HepG2 (cell line): Measurements from ENCODE around the gene INO80B. TPM values are rescaled to one million over a fixed set of nuclear protein-coding genes. Genes with fewer than 3 reads are reported as not detected.

Experiments used
- AKNA ChIP-seq: sonication (generic); formaldehyde crosslinking; IDR thresholded peaks from 2 replicates; pipeline ENCODE4 v1.4.0; 2020; ENCODE audit warnings: missing genetic modification reagents, borderline replicate concordance
- BHLHE40 ChIP-seq: IDR thresholded peaks from 2 replicates; pipeline ENCODE4 v1.6.1; 2011; ENCODE audit warnings: low read length, improper control_type of control experiment
- CHD4 ChIP-seq: fragments of 200-600 bp; sonication (generic); IDR thresholded peaks from 2 replicates; pipeline ENCODE4 v1.7.0; 2017; ENCODE audit warnings: mild to moderate bottlenecking, low read length, borderline replicate concordance
- EZH2 ChIP-seq: conservative IDR thresholded peaks from 2 replicates; pipeline ENCODE4 v1.6.1; 2012; ENCODE audit warnings: mild to moderate bottlenecking, low read depth, low read length, moderate library complexity
- GLI4 ChIP-seq: sonication (generic); formaldehyde crosslinking; IDR thresholded peaks from 2 replicates; pipeline ENCODE4 v1.5.1; 2020; ENCODE audit warnings: missing genetic modification reagents, mild to moderate bottlenecking, moderate library complexity, borderline replicate concordance
- HNF1B ChIP-seq: sonication (generic); formaldehyde crosslinking; IDR thresholded peaks from 2 replicates; pipeline ENCODE4 v1.5.1; 2020; ENCODE audit warnings: mild to moderate bottlenecking, moderate library complexity, missing genetic modification reagents
- MAX ChIP-seq: IDR thresholded peaks from 2 replicates; pipeline ENCODE4 v1.6.1; 2012; ENCODE audit warnings: inconsistent platforms
- MLLT10 ChIP-seq: sonication (generic); formaldehyde crosslinking; IDR thresholded peaks from 2 replicates; pipeline ENCODE4 v1.4.0; 2020; ENCODE audit warnings: missing genetic modification reagents
- NFIB ChIP-seq: sonication (generic); formaldehyde crosslinking; IDR thresholded peaks from 2 replicates; pipeline ENCODE4 v1.9.0; 2021; ENCODE audit warnings: missing genetic modification reagents, mild to moderate bottlenecking, borderline replicate concordance
- NFKB2 ChIP-seq: sonication (generic); formaldehyde crosslinking; IDR thresholded peaks from 2 replicates; pipeline ENCODE4 v1.4.0; 2020; ENCODE audit warnings: missing genetic modification reagents, borderline replicate concordance
- NFKBIZ ChIP-seq: IDR thresholded peaks from 2 replicates; pipeline ENCODE4 v1.6.1; 2018; ENCODE audit warnings: missing genetic modification reagents, missing compliant biosample characterization
- POLR2A ChIP-seq, 2 experiments: IDR thresholded peaks; 2 replicates each; pipeline ENCODE4 v1.6.1; 2011; ENCODE audit warnings: low read depth in 2 of 2, low read length in 2 of 2, mild to moderate bottlenecking in 1 of 2, moderate library complexity in 1 of 2; ENCODE audit not compliant: insufficient read depth in 1 of 2
- ZNF547 ChIP-seq: sonication (generic); formaldehyde crosslinking; IDR thresholded peaks from 2 replicates; pipeline ENCODE4 v1.5.1; 2020; ENCODE audit warnings: mild to moderate bottlenecking, missing genetic modification reagents
- ZNF577 ChIP-seq: sonication (generic); formaldehyde crosslinking; IDR thresholded peaks from 2 replicates; pipeline ENCODE4 v1.4.0; 2020; ENCODE audit warnings: mild to moderate bottlenecking, low read depth, missing genetic modification reagents, borderline replicate concordance
- ZNF788 ChIP-seq: sonication (generic); formaldehyde crosslinking; IDR thresholded peaks from 2 replicates; pipeline ENCODE4 v1.5.0; 2020; ENCODE audit warnings: mild to moderate bottlenecking, missing genetic modification reagents, borderline replicate concordance
- polyA plus RNA-seq, 8 experiments: library from polyadenylated mRNA; depleted of rRNA in 3 of 8; stranded (reverse) in 7 of 8; unstranded in 1 of 8; fragments of >200 nt; fragmentation: Illumina TruSeq in 4 of 8; extraction: Trizol in 4 of 8; gene quantifications; 2 replicates each; pipeline versions ENCODE4 v1.2.1 to v1.2.3, GENCODE V29; 2011 to 2016; ENCODE audit warnings: low read depth in 4 of 8, missing spikeins in 1 of 8, mixed read lengths in 1 of 8; ENCODE audit not compliant: insufficient read depth in 1 of 8
- total RNA-seq, 5 experiments: library from RNA; depleted of rRNA; stranded (reverse); fragments of >200 nt; fragmentation: Illumina TruSeq; extraction: Trizol; gene quantifications; 2 replicates each; pipeline ENCODE4 v1.2.3, GENCODE V29; 2016; ENCODE audit warnings: low read depth in 1 of 5
- TF ChIP-seq, protein P1 (sequence below): sonication (generic); formaldehyde crosslinking; IDR thresholded peaks from 2 replicates; pipeline ENCODE4 v1.4.0; 2020; ENCODE audit warnings: low read depth, mild to moderate bottlenecking, missing genetic modification reagents
- TF ChIP-seq, protein P2 (sequence below): sonication (generic); formaldehyde crosslinking; IDR thresholded peaks from 2 replicates; pipeline ENCODE4 v1.4.0; 2020; ENCODE audit warnings: missing genetic modification reagents

INO80B gene
- total and polyA plus RNA-seq, 2 of the 13 experiments (the other 11 are each of a cell fraction or from before 2014, with no cell fraction given): 6.2 to 14.5 TPM

- TF ChIP-seq GLI4 (no peak), CHD4 (no peak), BHLHE40 (no peak), ZNF788 (no peak), EZH2 (no peak), MAX (no peak), ZNF577 (CRISPR knock-in tag) (no peak), ZNF547 (CRISPR knock-in tag) (no peak), NFIB (0 out of 2 replicates have a peak, but pooled peaks have one; percentile 28), HNF1B (CRISPR knock-in tag) (no peak), NFKBIZ (CRISPR knock-in tag) (no peak), AKNA (no peak), POLR2A (IDR thresholded peaks at IDR 0.05; ENCODE audit: insufficient read depth in 1 of 2, low read depth in 2 of 2, low read length in 2 of 2) (peak in 1 of 2 experiments; percentile 43; a peak in 1 of 4 replicates), MLLT10 (0 out of 2 replicates have a peak, but pooled peaks have one; percentile 9), NFKB2 (CRISPR knock-in tag) (peak; percentile 59; the same call in 1 of the 2 replicates)
- TF ChIP-seq, protein P1, sequence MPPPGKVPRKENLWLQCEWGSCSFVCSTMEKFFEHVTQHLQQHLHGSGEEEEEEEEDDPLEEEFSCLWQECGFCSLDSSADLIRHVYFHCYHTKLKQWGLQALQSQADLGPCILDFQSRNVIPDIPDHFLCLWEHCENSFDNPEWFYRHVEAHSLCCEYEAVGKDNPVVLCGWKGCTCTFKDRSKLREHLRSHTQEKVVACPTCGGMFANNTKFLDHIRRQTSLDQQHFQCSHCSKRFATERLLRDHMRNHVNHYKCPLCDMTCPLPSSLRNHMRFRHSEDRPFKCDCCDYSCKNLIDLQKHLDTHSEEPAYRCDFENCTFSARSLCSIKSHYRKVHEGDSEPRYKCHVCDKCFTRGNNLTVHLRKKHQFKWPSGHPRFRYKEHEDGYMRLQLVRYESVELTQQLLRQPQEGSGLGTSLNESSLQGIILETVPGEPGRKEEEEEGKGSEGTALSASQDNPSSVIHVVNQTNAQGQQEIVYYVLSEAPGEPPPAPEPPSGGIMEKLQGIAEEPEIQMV (CRISPR knock-in tag): no peak
- TF ChIP-seq, protein P2, sequence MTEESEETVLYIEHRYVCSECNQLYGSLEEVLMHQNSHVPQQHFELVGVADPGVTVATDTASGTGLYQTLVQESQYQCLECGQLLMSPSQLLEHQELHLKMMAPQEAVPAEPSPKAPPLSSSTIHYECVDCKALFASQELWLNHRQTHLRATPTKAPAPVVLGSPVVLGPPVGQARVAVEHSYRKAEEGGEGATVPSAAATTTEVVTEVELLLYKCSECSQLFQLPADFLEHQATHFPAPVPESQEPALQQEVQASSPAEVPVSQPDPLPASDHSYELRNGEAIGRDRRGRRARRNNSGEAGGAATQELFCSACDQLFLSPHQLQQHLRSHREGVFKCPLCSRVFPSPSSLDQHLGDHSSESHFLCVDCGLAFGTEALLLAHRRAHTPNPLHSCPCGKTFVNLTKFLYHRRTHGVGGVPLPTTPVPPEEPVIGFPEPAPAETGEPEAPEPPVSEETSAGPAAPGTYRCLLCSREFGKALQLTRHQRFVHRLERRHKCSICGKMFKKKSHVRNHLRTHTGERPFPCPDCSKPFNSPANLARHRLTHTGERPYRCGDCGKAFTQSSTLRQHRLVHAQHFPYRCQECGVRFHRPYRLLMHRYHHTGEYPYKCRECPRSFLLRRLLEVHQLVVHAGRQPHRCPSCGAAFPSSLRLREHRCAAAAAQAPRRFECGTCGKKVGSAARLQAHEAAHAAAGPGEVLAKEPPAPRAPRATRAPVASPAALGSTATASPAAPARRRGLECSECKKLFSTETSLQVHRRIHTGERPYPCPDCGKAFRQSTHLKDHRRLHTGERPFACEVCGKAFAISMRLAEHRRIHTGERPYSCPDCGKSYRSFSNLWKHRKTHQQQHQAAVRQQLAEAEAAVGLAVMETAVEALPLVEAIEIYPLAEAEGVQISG (CRISPR knock-in tag): peak; percentile 13
Observed at GRCh38 chr2:74503506-74504475, 48.9 kb downstream of the INO80B start (continued).
